Posterior cingulate gyrus (tissue), 11 donors: Measurements from ENCODE around the gene CD27.
"Not testable (repeated sequence)": the region's sequence is repeated elsewhere in the genome, so short reads cannot be mapped to it uniquely, and the experiment has no call there.

Experiments used
- DNase-seq, 10 donors: peaks; one replicate each; pipeline versions ENCODE4 v3.0.0 to v3.0.0-alpha.2; 2020 to 2021; ENCODE audit warnings: mixed read lengths in 3 of 10
- intact Hi-C: fragments of 100-400 bp; cut with DNase I; formaldehyde crosslinking; loops from one replicate; pipeline ENCODE4 v1.15.1; 2023

CD27 gene

GRCh38 chr12:6475233-6475975 lies 30.6 kb downstream of the CD27 start:
- intact Hi-C loops, result not testable (repeated sequence)
- DNase-seq, result peak in 1 of 10 donors; percentile 76

- intact Hi-C loops, result no loop called here
These were observed 31.7 kb downstream of the CD27 start for GRCh38 chr12:6476489-6476888.

GRCh38 chr12:6477601-6478377 lies 33.0 kb downstream of the CD27 start:
- intact Hi-C loops, result not testable (repeated sequence)
- peak in 1 of 10 donors; percentile 66 for DNase-seq

More at GRCh38 chr12:6476489-6476888, 31.7 kb downstream of the CD27 start:
- DNase-seq, result no peak

- DNase-seq, result no peak
- intact Hi-C loops, result no loop called here
These were observed 33.7 kb downstream of the CD27 start for GRCh38 chr12:6478416-6478815.

GRCh38 chr12:6488240-6488639 lies 43.5 kb downstream of the CD27 start:
- no peak for DNase-seq

GRCh38 chr12:6489449-6489848 lies 44.7 kb downstream of the CD27 start:
- no peak for DNase-seq
- intact Hi-C loops, result no loop called here

More at GRCh38 chr12:6488240-6488639, 43.5 kb downstream of the CD27 start:
- intact Hi-C loops, result no loop called here

- DNase-seq, intact Hi-C loops: not testable (repeated sequence)
These were observed 45.9 kb downstream of the CD27 start for GRCh38 chr12:6490673-6491072.

- peak; percentile 90 to 100 (median 96) for DNase-seq
- intact Hi-C loops, result loop anchor here (1.0 to 2.0 kb wide), 2 partner anchors 22 to 40 kb away; no protein-coding TSS in a partner anchor
These were observed 48.2 kb downstream of the CD27 start, which contains the start of gene MRPL51 for GRCh38 chr12:6492838-6493496. Gene MRPL51, minus strand, starts transcription at chr12:6493262. Its CDS starts 126 bp downstream, at chr12:6493136.

- intact Hi-C loops, result loop anchor here (1.0 to 2.0 kb wide), 2 partner anchors 22 to 39 kb away; no protein-coding TSS in a partner anchor
- peak; percentile 94 to 99 (median 98) for DNase-seq
These were observed 48.9 kb downstream of the CD27 start, which contains the start of gene NCAPD2 for GRCh38 chr12:6493497-6494257. Gene NCAPD2, plus strand, starts transcription at chr12:6494102. Its CDS starts 997 bp downstream, at chr12:6495099.

- intact Hi-C loops, result no loop called here
- DNase-seq, result no peak
These were observed 49.5 kb downstream of the CD27 start for GRCh38 chr12:6494258-6494743.

GRCh38 chr12:6494968-6495367 lies 50.2 kb downstream of the CD27 start:
- no peak for DNase-seq

GRCh38 chr12:6497291-6497690 lies 52.5 kb downstream of the CD27 start:
- peak in 1 of 10 donors; percentile 19 for DNase-seq
- intact Hi-C loops, result not testable (repeated sequence)

More at GRCh38 chr12:6494968-6495367, 50.2 kb downstream of the CD27 start:
- intact Hi-C loops, result no loop called here

GRCh38 chr12:6500466-6500865 lies 55.7 kb downstream of the CD27 start:
- DNase-seq, result no peak
- intact Hi-C loops, result no loop called here
